ENCODE data around the gene SORL1.

The SORL1 gene

GRCh38 chr11:121510438-121510837 lies 58.3 kb downstream of the SORL1 start:
- no peak overlapping the region for H3K9ac ChIP-seq (ENCODE audit: low read length)
- H3K27me3 ChIP-seq (ENCODE audit: control insufficient read depth, insufficient read depth, low read length): no peaks in the 10 kb centered on the region
- H3K36me3 ChIP-seq (ENCODE audit: control insufficient read depth, insufficient read depth, low read length): peaks cover 38% of the 10 kb centered on the region
- no peak overlapping the region for H3K27ac ChIP-seq (ENCODE audit: low read depth, low read length)
- peaks cover 18% of the 10 kb centered on the region for H3K9me3 ChIP-seq (ENCODE audit: control insufficient read depth, insufficient read depth, low read depth, low read length)
- no peak overlapping the region for H3K4me3 ChIP-seq (ENCODE audit: low read depth, low read length)
- H3K4me1 ChIP-seq (ENCODE audit: control insufficient read depth, insufficient read depth, low read length): no peaks in the 10 kb centered on the region

GRCh38 chr11:121512468-121513465 lies 60.7 kb downstream of the SORL1 start:
- Histone ChIP-seq H3K36me3 (ENCODE audit: control insufficient read depth, insufficient read depth, low read length) (peaks cover 46% of the 10 kb centered on the region; the same call in 1 of the 2 replicates), H3K4me3 (ENCODE audit: low read depth, low read length) (no peak overlapping the region), H3K9ac (ENCODE audit: low read length) (no peak overlapping the region), H3K27ac (ENCODE audit: low read depth, low read length) (no peak overlapping the region), H3K4me1 (ENCODE audit: control insufficient read depth, insufficient read depth, low read length) (no peaks in the 10 kb centered on the region), H3K9me3 (ENCODE audit: control insufficient read depth, insufficient read depth, low read depth, low read length) (peaks cover 4% of the 10 kb centered on the region; the same call in 1 of the 2 replicates), H3K27me3 (ENCODE audit: control insufficient read depth, insufficient read depth, low read length) (no peaks in the 10 kb centered on the region)

- Histone ChIP-seq H3K27me3 (ENCODE audit: control insufficient read depth, insufficient read depth, low read length) (no peaks in the 10 kb centered on the region), H3K4me1 (ENCODE audit: control insufficient read depth, insufficient read depth, low read length) (no peaks in the 10 kb centered on the region), H3K27ac (ENCODE audit: low read depth, low read length) (no peak overlapping the region), H3K4me3 (ENCODE audit: low read depth, low read length) (no peak overlapping the region), H3K9me3 (ENCODE audit: control insufficient read depth, insufficient read depth, low read depth, low read length) (no peaks in the 10 kb centered on the region), H3K9ac (ENCODE audit: low read length) (no peak overlapping the region), H3K36me3 (ENCODE audit: control insufficient read depth, insufficient read depth, low read length) (peaks cover 49% of the 10 kb centered on the region; the same call in 1 of the 2 replicates)
Observed at GRCh38 chr11:121513807-121514206, 61.7 kb downstream of the SORL1 start.

GRCh38 chr11:121514432-121515334 lies 62.6 kb downstream of the SORL1 start:
- Histone ChIP-seq H3K4me3 (ENCODE audit: low read depth, low read length) (no peak overlapping the region), H3K9me3 (ENCODE audit: control insufficient read depth, insufficient read depth, low read depth, low read length) (no peaks in the 10 kb centered on the region), H3K27ac (ENCODE audit: low read depth, low read length) (no peak overlapping the region), H3K27me3 (ENCODE audit: control insufficient read depth, insufficient read depth, low read length) (no peaks in the 10 kb centered on the region), H3K36me3 (ENCODE audit: control insufficient read depth, insufficient read depth, low read length) (peaks cover 47% of the 10 kb centered on the region; the same call in 1 of the 2 replicates), H3K9ac (ENCODE audit: low read length) (no peak overlapping the region), H3K4me1 (ENCODE audit: control insufficient read depth, insufficient read depth, low read length) (no peaks in the 10 kb centered on the region)

GRCh38 chr11:121515335-121515671 lies 63.2 kb downstream of the SORL1 start:
- Histone ChIP-seq H3K36me3 (ENCODE audit: control insufficient read depth, insufficient read depth, low read length) (peaks cover 46% of the 10 kb centered on the region; the same call in 1 of the 2 replicates), H3K27ac (ENCODE audit: low read depth, low read length) (no peak overlapping the region), H3K9me3 (ENCODE audit: control insufficient read depth, insufficient read depth, low read depth, low read length) (no peaks in the 10 kb centered on the region), H3K4me3 (ENCODE audit: low read depth, low read length) (no peak overlapping the region), H3K9ac (ENCODE audit: low read length) (no peak overlapping the region), H3K4me1 (ENCODE audit: control insufficient read depth, insufficient read depth, low read length) (no peaks in the 10 kb centered on the region), H3K27me3 (ENCODE audit: control insufficient read depth, insufficient read depth, low read length) (no peaks in the 10 kb centered on the region)

GRCh38 chr11:121517996-121518395 lies 65.9 kb downstream of the SORL1 start:
- Histone ChIP-seq H3K9me3 (ENCODE audit: control insufficient read depth, insufficient read depth, low read depth, low read length) (no peaks in the 10 kb centered on the region), H3K36me3 (ENCODE audit: control insufficient read depth, insufficient read depth, low read length) (peaks cover 58% of the 10 kb centered on the region), H3K9ac (ENCODE audit: low read length) (no peak overlapping the region)

GRCh38 chr11:121520243-121521144 lies 68.4 kb downstream of the SORL1 start:
- H3K4me1 ChIP-seq (ENCODE audit: control insufficient read depth, insufficient read depth, low read length): no peaks in the 10 kb centered on the region
- no peak overlapping the region for H3K27ac ChIP-seq (ENCODE audit: low read depth, low read length)
- no peak overlapping the region for H3K9ac ChIP-seq (ENCODE audit: low read length)
- H3K27me3 ChIP-seq (ENCODE audit: control insufficient read depth, insufficient read depth, low read length): no peaks in the 10 kb centered on the region
- no peaks in the 10 kb centered on the region; the same call in 1 of the 2 replicates for H3K9me3 ChIP-seq (ENCODE audit: control insufficient read depth, insufficient read depth, low read depth, low read length)
- peaks cover 59% of the 10 kb centered on the region for H3K36me3 ChIP-seq (ENCODE audit: control insufficient read depth, insufficient read depth, low read length)
- H3K4me3 ChIP-seq (ENCODE audit: low read depth, low read length): no peak overlapping the region

More at GRCh38 chr11:121517996-121518395, 65.9 kb downstream of the SORL1 start:
- no peak overlapping the region for H3K4me3 ChIP-seq (ENCODE audit: low read depth, low read length)
- H3K27me3 ChIP-seq (ENCODE audit: control insufficient read depth, insufficient read depth, low read length): no peaks in the 10 kb centered on the region
- H3K4me1 ChIP-seq (ENCODE audit: control insufficient read depth, insufficient read depth, low read length): no peaks in the 10 kb centered on the region
- H3K27ac ChIP-seq (ENCODE audit: low read depth, low read length): no peak overlapping the region

GRCh38 chr11:121521145-121522042 lies 69.3 kb downstream of the SORL1 start:
- no peak overlapping the region for H3K4me3 ChIP-seq (ENCODE audit: low read depth, low read length)
- H3K9me3 ChIP-seq (ENCODE audit: control insufficient read depth, insufficient read depth, low read depth, low read length): no peaks in the 10 kb centered on the region; the same call in 1 of the 2 replicates
- no peaks in the 10 kb centered on the region for H3K4me1 ChIP-seq (ENCODE audit: control insufficient read depth, insufficient read depth, low read length)
- peaks cover 54% of the 10 kb centered on the region for H3K36me3 ChIP-seq (ENCODE audit: control insufficient read depth, insufficient read depth, low read length)
- no peak overlapping the region for H3K9ac ChIP-seq (ENCODE audit: low read length)
- H3K27ac ChIP-seq (ENCODE audit: low read depth, low read length): no peak overlapping the region
- H3K27me3 ChIP-seq (ENCODE audit: control insufficient read depth, insufficient read depth, low read length): no peaks in the 10 kb centered on the region

GRCh38 chr11:121522043-121522941 lies 70.2 kb downstream of the SORL1 start:
- Histone ChIP-seq H3K9me3 (ENCODE audit: control insufficient read depth, insufficient read depth, low read depth, low read length) (no peaks in the 10 kb centered on the region; the same call in 1 of the 2 replicates), H3K27me3 (ENCODE audit: control insufficient read depth, insufficient read depth, low read length) (no peaks in the 10 kb centered on the region), H3K4me3 (ENCODE audit: low read depth, low read length) (no peak overlapping the region), H3K36me3 (ENCODE audit: control insufficient read depth, insufficient read depth, low read length) (peaks cover 50% of the 10 kb centered on the region), H3K4me1 (ENCODE audit: control insufficient read depth, insufficient read depth, low read length) (no peaks in the 10 kb centered on the region), H3K9ac (ENCODE audit: low read length) (no peak overlapping the region), H3K27ac (ENCODE audit: low read depth, low read length) (no peak overlapping the region)

Measured in HUES6 (cell line).